HepG2 (cell line): ENCODE results near the gene TMX2. TPM values are rescaled to one million over a fixed set of nuclear protein-coding genes. Genes with fewer than 3 reads are reported as not detected.
A peak's percentile ranks its signal among the peaks of the same experiment; 100 is the strongest.

ENCODE experiments used
- ADNP ChIP-seq: sonication (generic); formaldehyde crosslinking; IDR thresholded peaks from 2 replicates; pipeline ENCODE4 v1.4.0; 2020; ENCODE audit warnings: missing genetic modification reagents
- ARNT ChIP-seq: fragments of 450-650 bp; IDR thresholded peaks from 2 replicates; pipeline ENCODE4 v1.6.1; 2017
- ATF7-NPFF ChIP-seq: sonication (generic); formaldehyde crosslinking; IDR thresholded peaks from 2 replicates; pipeline ENCODE4 v1.8.1; 2023; ENCODE audit warnings: mild to moderate bottlenecking, low read depth, missing genetic modification reagents, moderate library complexity
- CCDC6 ChIP-seq: sonication (generic); formaldehyde crosslinking; IDR thresholded peaks from 2 replicates; pipeline ENCODE4 v1.8.1; 2022; ENCODE audit warnings: mild to moderate bottlenecking, missing genetic modification reagents, moderate library complexity
- HNRNPK ChIP-seq: fragments of 200-400 bp; formaldehyde crosslinking; IDR thresholded peaks from 2 replicates; pipeline ENCODE4 v1.6.1; 2018; ENCODE audit warnings: low read length, low read depth, moderate library complexity, mild to moderate bottlenecking; ENCODE audit not compliant: poor library complexity, severe bottlenecking
- HNRNPUL1 ChIP-seq: fragments of 200-400 bp; formaldehyde crosslinking; IDR thresholded peaks from 2 replicates; pipeline ENCODE4 v1.6.1; 2017; ENCODE audit warnings: low read depth, mild to moderate bottlenecking, low read length, moderate library complexity
- JUNB ChIP-seq: sonication (generic); formaldehyde crosslinking; IDR thresholded peaks from 2 replicates; pipeline ENCODE4 v1.8.0; 2022; ENCODE audit warnings: missing genetic modification reagents, mild to moderate bottlenecking, borderline replicate concordance
- KDM3A ChIP-seq: IDR thresholded peaks from 2 replicates; pipeline ENCODE4 v1.6.1; 2018; ENCODE audit warnings: low read depth, missing compliant biosample characterization
- KLF11 ChIP-seq: IDR thresholded peaks from 2 replicates; pipeline ENCODE4 v1.6.1; 2016; ENCODE audit warnings: missing compliant biosample characterization
- NBN ChIP-seq: fragments of 450-650 bp; conservative IDR thresholded peaks from 2 replicates; pipeline ENCODE4 v1.6.1; 2017
- SP5 ChIP-seq: IDR thresholded peaks from 2 replicates; pipeline ENCODE4 v1.6.1; 2016; ENCODE audit warnings: low read depth, borderline replicate concordance
- TOPORS ChIP-seq: sonication (generic); formaldehyde crosslinking; IDR thresholded peaks from 2 replicates; pipeline ENCODE4 v1.8.0; 2023; ENCODE audit warnings: mild to moderate bottlenecking, missing genetic modification reagents
- XBP1 ChIP-seq: sonication (generic); formaldehyde crosslinking; IDR thresholded peaks from 2 replicates; pipeline ENCODE4 v1.5.0; 2020; ENCODE audit warnings: missing genetic modification reagents
- ZNF136 ChIP-seq: sonication (generic); formaldehyde crosslinking; IDR thresholded peaks from 2 replicates; pipeline ENCODE4 v1.8.1; 2022; ENCODE audit warnings: low read depth, mild to moderate bottlenecking, moderate library complexity, missing genetic modification reagents
- ZNF878 ChIP-seq: sonication (generic); formaldehyde crosslinking; IDR thresholded peaks from 2 replicates; pipeline ENCODE4 v1.8.1; 2023; ENCODE audit warnings: mild to moderate bottlenecking, missing genetic modification reagents, moderate library complexity
- polyA plus RNA-seq, 8 experiments: library from polyadenylated mRNA; depleted of rRNA in 3 of 8; stranded (reverse) in 7 of 8; unstranded in 1 of 8; fragments of >200 nt; fragmentation: Illumina TruSeq in 4 of 8; extraction: Trizol in 4 of 8; gene quantifications; 2 replicates each; pipeline versions ENCODE4 v1.2.1 to v1.2.3, GENCODE V29; 2011 to 2016; ENCODE audit warnings: low read depth in 4 of 8, missing spikeins in 1 of 8, mixed read lengths in 1 of 8; ENCODE audit not compliant: insufficient read depth in 1 of 8
- total RNA-seq, 5 experiments: library from RNA; depleted of rRNA; stranded (reverse); fragments of >200 nt; fragmentation: Illumina TruSeq; extraction: Trizol; gene quantifications; 2 replicates each; pipeline ENCODE4 v1.2.3, GENCODE V29; 2016; ENCODE audit warnings: low read depth in 1 of 5
- TF ChIP-seq, protein P1 (sequence below): sonication (generic); formaldehyde crosslinking; IDR thresholded peaks from 2 replicates; pipeline ENCODE4 v1.4.0; 2020; ENCODE audit warnings: missing genetic modification reagents
- TF ChIP-seq, protein P2 (sequence below): sonication (generic); formaldehyde crosslinking; conservative IDR thresholded peaks from 2 replicates; pipeline ENCODE4 v1.4.0; 2020; ENCODE audit warnings: missing genetic modification reagents
- TF ChIP-seq, protein P3 (sequence below): sonication (generic); formaldehyde crosslinking; IDR thresholded peaks from 2 replicates; pipeline ENCODE4 v1.8.0; 2023; ENCODE audit warnings: mild to moderate bottlenecking, missing genetic modification reagents
- TF ChIP-seq, protein P4 (sequence below): sonication (generic); formaldehyde crosslinking; IDR thresholded peaks from 2 replicates; pipeline ENCODE4 v1.5.0; 2020; ENCODE audit warnings: missing genetic modification reagents, mild to moderate bottlenecking, borderline replicate concordance
- TF ChIP-seq, protein P5 (sequence below): sonication (generic); formaldehyde crosslinking; IDR thresholded peaks from 2 replicates; pipeline ENCODE4 v1.9.0; 2021; ENCODE audit warnings: missing genetic modification reagents, borderline replicate concordance
- TF ChIP-seq, protein P6 (sequence below): sonication (generic); formaldehyde crosslinking; IDR thresholded peaks from 2 replicates; pipeline ENCODE4 v1.8.1; 2023; ENCODE audit warnings: mild to moderate bottlenecking, moderate library complexity, missing genetic modification reagents

The TMX2 gene
- total and polyA plus RNA-seq, 2 of the 13 experiments (the other 11 are each of a cell fraction or from before 2014, with no cell fraction given) = 84.5 to 129 TPM

DNA sequence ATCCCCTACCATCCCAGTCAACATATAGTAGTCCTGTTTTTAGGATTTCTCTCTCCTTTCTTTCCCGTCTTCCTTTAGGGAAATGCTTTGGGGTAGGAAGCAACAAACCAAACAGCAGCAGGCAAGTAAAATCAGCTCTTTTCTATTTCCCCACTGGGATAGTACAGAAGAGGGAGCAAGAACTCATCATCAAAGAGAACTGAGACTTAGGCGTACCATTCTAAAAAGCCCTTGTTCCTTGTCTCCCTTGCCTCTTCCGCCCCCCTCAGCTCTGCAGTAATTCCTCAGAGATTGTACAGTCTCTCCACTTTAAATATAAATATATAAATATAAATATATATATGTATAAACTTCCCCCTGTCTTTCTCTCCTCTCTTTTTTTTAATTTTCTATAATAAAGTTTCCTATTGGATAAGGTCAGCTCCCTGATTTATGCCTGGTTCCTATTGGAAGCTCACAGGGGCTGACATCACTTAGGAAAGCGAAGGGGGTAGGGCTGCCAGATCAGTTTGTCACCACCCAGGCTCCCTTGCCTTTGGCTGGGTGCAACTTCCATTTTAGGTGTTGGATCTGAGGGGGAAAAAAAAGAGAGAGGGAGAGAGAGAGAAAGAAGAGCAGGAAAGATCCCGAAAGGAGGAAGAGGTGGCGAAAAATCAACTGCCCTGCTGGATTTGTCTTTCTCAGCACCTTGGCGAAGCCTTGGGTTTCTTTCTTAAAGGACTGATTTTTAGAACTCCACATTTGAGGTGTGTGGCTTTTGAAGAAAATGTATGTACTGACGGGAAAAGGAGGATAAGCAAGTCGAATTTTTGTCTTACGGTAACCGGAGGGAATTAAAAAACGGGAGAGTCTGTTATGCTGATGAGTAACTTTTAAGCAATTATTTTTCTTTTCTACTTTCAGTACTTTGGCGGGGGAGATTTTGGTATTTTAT, 49.2 kb downstream of the TMX2 start, which contains the start of gene CTNND1 (continued):
- no peak for TF ChIP-seq JUNB
- TF ChIP-seq XBP1 = no peak
- no peak for TF ChIP-seq CCDC6 (CRISPR knock-in tag)
- no peak for TF ChIP-seq SP5
- TF ChIP-seq, protein P1, sequence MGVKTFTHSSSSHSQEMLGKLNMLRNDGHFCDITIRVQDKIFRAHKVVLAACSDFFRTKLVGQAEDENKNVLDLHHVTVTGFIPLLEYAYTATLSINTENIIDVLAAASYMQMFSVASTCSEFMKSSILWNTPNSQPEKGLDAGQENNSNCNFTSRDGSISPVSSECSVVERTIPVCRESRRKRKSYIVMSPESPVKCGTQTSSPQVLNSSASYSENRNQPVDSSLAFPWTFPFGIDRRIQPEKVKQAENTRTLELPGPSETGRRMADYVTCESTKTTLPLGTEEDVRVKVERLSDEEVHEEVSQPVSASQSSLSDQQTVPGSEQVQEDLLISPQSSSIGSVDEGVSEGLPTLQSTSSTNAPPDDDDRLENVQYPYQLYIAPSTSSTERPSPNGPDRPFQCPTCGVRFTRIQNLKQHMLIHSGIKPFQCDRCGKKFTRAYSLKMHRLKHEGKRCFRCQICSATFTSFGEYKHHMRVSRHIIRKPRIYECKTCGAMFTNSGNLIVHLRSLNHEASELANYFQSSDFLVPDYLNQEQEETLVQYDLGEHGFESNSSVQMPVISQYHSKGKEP = no peak
- TF ChIP-seq ZNF136 = no peak
- no peak for TF ChIP-seq NBN
- TF ChIP-seq, protein P2, sequence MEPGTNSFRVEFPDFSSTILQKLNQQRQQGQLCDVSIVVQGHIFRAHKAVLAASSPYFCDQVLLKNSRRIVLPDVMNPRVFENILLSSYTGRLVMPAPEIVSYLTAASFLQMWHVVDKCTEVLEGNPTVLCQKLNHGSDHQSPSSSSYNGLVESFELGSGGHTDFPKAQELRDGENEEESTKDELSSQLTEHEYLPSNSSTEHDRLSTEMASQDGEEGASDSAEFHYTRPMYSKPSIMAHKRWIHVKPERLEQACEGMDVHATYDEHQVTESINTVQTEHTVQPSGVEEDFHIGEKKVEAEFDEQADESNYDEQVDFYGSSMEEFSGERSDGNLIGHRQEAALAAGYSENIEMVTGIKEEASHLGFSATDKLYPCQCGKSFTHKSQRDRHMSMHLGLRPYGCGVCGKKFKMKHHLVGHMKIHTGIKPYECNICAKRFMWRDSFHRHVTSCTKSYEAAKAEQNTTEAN = no peak
- TF ChIP-seq, protein P3, sequence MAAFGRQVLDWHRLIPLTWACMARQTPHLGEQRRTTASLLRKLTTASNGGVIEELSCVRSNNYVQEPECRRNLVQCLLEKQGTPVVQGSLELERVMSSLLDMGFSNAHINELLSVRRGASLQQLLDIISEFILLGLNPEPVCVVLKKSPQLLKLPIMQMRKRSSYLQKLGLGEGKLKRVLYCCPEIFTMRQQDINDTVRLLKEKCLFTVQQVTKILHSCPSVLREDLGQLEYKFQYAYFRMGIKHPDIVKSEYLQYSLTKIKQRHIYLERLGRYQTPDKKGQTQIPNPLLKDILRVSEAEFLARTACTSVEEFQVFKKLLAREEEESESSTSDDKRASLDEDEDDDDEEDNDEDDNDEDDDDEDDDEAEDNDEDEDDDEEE = no peak
- TF ChIP-seq HNRNPUL1 = no peak
- TF ChIP-seq, protein P4, sequence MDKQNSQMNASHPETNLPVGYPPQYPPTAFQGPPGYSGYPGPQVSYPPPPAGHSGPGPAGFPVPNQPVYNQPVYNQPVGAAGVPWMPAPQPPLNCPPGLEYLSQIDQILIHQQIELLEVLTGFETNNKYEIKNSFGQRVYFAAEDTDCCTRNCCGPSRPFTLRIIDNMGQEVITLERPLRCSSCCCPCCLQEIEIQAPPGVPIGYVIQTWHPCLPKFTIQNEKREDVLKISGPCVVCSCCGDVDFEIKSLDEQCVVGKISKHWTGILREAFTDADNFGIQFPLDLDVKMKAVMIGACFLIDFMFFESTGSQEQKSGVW (CRISPR knock-in tag) = no peak
- no peak for TF ChIP-seq ZNF878 (CRISPR knock-in tag)
- 0 out of 2 replicates have a peak, but pooled peaks have one; percentile 32 for TF ChIP-seq KLF11 (CRISPR knock-in tag)
- TF ChIP-seq HNRNPK = no peak
- TF ChIP-seq, protein P5, sequence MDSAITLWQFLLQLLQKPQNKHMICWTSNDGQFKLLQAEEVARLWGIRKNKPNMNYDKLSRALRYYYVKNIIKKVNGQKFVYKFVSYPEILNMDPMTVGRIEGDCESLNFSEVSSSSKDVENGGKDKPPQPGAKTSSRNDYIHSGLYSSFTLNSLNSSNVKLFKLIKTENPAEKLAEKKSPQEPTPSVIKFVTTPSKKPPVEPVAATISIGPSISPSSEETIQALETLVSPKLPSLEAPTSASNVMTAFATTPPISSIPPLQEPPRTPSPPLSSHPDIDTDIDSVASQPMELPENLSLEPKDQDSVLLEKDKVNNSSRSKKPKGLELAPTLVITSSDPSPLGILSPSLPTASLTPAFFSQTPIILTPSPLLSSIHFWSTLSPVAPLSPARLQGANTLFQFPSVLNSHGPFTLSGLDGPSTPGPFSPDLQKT (CRISPR knock-in tag) = no peak
- no peak for TF ChIP-seq ADNP (CRISPR knock-in tag)
- no peak for TF ChIP-seq ATF7-NPFF (CRISPR knock-in tag)
- TF ChIP-seq, protein P6, sequence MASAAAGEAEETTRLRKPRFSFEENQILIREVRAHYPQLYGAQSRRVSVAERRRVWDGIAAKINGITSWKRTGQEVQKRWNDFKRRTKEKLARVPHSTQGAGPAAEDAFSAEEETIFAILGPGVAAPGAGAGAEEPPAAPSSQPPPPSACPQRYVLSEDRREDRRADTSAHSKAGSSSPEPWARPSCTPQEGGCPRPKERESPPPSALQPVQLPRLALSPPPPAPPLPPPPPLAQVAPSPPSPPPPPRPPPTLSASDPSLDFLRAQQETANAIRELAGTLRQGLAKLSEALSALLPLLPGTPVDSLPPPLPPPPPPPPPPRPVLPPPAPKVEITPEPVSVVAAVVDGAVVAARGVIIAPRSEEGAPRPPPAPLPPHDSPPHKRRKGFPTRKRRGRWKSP (CRISPR knock-in tag) = no peak
- no peak for TF ChIP-seq TOPORS (CRISPR knock-in tag)
- no peak for TF ChIP-seq KDM3A (CRISPR knock-in tag)
- no peak for TF ChIP-seq ARNT
